OCI-LY7 (cell line): ENCODE results near the gene GNPDA2. TPM values are rescaled to one million over a fixed set of nuclear protein-coding genes. Genes with fewer than 3 reads are reported as not detected.

Experiments used
- BruUV-seq: library from RNA; stranded (reverse); fragments of 400-500 nt; replicated peaks from 2 replicates; lab custom pipeline; 2021; lab: Mats Ljungman, UMichigan
- CTCF ChIA-PET: fragments of 300-600 bp; sonication (Branson Sonifier 250); formaldehyde crosslinking; loops from one replicate; lab custom pipeline; 2022; ENCODE audit warnings: antibody characterized with exemption; ENCODE audit not compliant: unreplicated experiment; lab: Charles Lee
- POLR2A ChIA-PET: fragments of 300-600 bp; sonication (Branson Sonifier 250); formaldehyde crosslinking; loops from one replicate; lab custom pipeline; 2022; ENCODE audit warnings: antibody characterized with exemption; lab: Charles Lee
- DNase-seq: peaks from one replicate; pipeline ENCODE4 v3.0.0-alpha.2; 2015; ENCODE audit warnings: low spot score
- H2AFZ ChIP-seq: fragments of 200-600 bp; sonication (generic), shearing (Covaris generic); 2 replicates; pipeline ENCODE4 v1.6.1; 2014; ENCODE audit warnings: mild to moderate bottlenecking, antibody characterized with exemption, low read length, moderate library complexity
- H3K27ac ChIP-seq: fragments of 200-600 bp; sonication (generic); 2 replicates; pipeline ENCODE4 v1.5.1; 2014; ENCODE audit warnings: mixed run types, low read depth, mild to moderate bottlenecking, moderate library complexity, low read length, inconsistent platforms; ENCODE audit not compliant: poor library complexity, severe bottlenecking
- H3K36me3 ChIP-seq: fragments of 200-600 bp; sonication (generic); 2 replicates; pipeline ENCODE4 v1.6.1; 2014; ENCODE audit warnings: mild to moderate bottlenecking, antibody characterized with exemption, low read length, moderate library complexity, mixed read lengths; ENCODE audit not compliant: insufficient read depth
- H3K4me1 ChIP-seq: fragments of 200-600 bp; sonication (generic); 2 replicates; pipeline ENCODE4 v1.5.1; 2014; ENCODE audit warnings: mild to moderate bottlenecking, low read length; ENCODE audit not compliant: insufficient read depth, poor library complexity, severe bottlenecking
- H3K4me2 ChIP-seq: fragments of 200-600 bp; sonication (generic); 2 replicates; pipeline ENCODE4 v1.6.1; 2014; ENCODE audit warnings: mild to moderate bottlenecking, low read length
- H3K4me3 ChIP-seq: fragments of 200-600 bp; sonication (generic); 2 replicates; pipeline ENCODE4 v1.5.1; 2014; ENCODE audit warnings: mild to moderate bottlenecking, low read depth, low read length; ENCODE audit not compliant: poor library complexity, severe bottlenecking
- H3K79me2 ChIP-seq: fragments of 200-600 bp; sonication (generic); 2 replicates; pipeline ENCODE4 v1.6.1; 2016; ENCODE audit warnings: low read depth, mild to moderate bottlenecking, low read length, moderate library complexity, mixed read lengths; ENCODE audit not compliant: insufficient read depth
- H3K9me2 ChIP-seq: fragments of 200-600 bp; sonication (generic); 2 replicates; pipeline ENCODE4 v1.6.1; 2016; ENCODE audit warnings: mild to moderate bottlenecking, low read length, mixed read lengths; ENCODE audit not compliant: insufficient read depth
- H3K9me3 ChIP-seq: fragments of 200-600 bp; sonication (generic); 2 replicates; pipeline ENCODE4 v1.6.1; 2014; ENCODE audit warnings: mild to moderate bottlenecking, mixed run types, low read length, mixed read lengths
- H4K20me1 ChIP-seq: fragments of 200-600 bp; sonication (generic); 2 replicates; pipeline ENCODE4 v1.6.1; 2014; ENCODE audit warnings: mild to moderate bottlenecking, antibody characterized with exemption, low read length, moderate library complexity, mixed read lengths; ENCODE audit not compliant: insufficient read depth
- CTCF ChIP-seq: fragments of 200-600 bp; sonication (generic); conservative IDR thresholded peaks from 2 replicates; pipeline ENCODE4 v1.5.1; 2014; ENCODE audit warnings: mild to moderate bottlenecking, antibody characterized with exemption, low read length, moderate library complexity, mixed read lengths
- EZH2phosphoT487 ChIP-seq: fragments of 200-600 bp; sonication (generic); IDR thresholded peaks from 2 replicates; pipeline ENCODE4 v1.6.1; 2018; ENCODE audit warnings: low read depth, borderline replicate concordance, mild to moderate bottlenecking, mixed run types, antibody characterized with exemption, low read length, moderate library complexity, mixed read lengths
- intact Hi-C: fragments of 100-400 bp; cut with micrococcal nuclease; formaldehyde crosslinking; loops from one replicate; pipeline ENCODE4 v1.10.0; 2022; ENCODE audit not compliant: unreplicated experiment
- total RNA-seq, 2 experiments: library from RNA; depleted of rRNA in 1 of 2; stranded (reverse); fragments of >200 nt in 1 of 2; shearing (Covaris generic) in 1 of 2; gene quantifications; 2 replicates each; pipeline ENCODE4 v1.2.3, GENCODE V29; 2014 to 2022

The GNPDA2 gene
- total RNA-seq, 2 experiments from 2014 or later, result 10.1 to 12.1 TPM

- H4K20me1 ChIP-seq, result no peaks in the 10 kb centered on the region
- ChIA-PET POLR2A (interaction anchor here (1.1 to 3.2 kb wide), 2 partner anchors 10 to 15 kb away, joined by 3 to 16 read pairs; partner anchors contain the start of gene GUF1), CTCF (no interaction called here)
- no peak overlapping the region for H3K4me2 ChIP-seq
- no peak for TF ChIP-seq EZH2phosphoT487
- TF ChIP-seq CTCF, result no peak
- no peak for DNase-seq
- H3K9me3 ChIP-seq, result no peaks in the 10 kb centered on the region
- intact Hi-C loops, result no loop called here
- no peaks in the 10 kb centered on the region for H3K36me3 ChIP-seq
- H3K4me1 ChIP-seq, result no peaks in the 10 kb centered on the region
- no peak overlapping the region for H3K4me3 ChIP-seq
- no peaks in the 10 kb centered on the region for H3K79me2 ChIP-seq
- BruUV-seq, result no TSS peak
- no peaks in the 10 kb centered on the region for H3K9me2 ChIP-seq
- H3K27ac ChIP-seq, result no peak overlapping the region
- no peak overlapping the region for H2AFZ ChIP-seq
These were observed 57.8 kb downstream of the GNPDA2 start for GRCh38 chr4:44668526-44668925.

- no peaks in the 10 kb centered on the region for H3K9me2 ChIP-seq
- H3K4me3 ChIP-seq, result no peak overlapping the region
- BruUV-seq, result no TSS peak
- TF ChIP-seq EZH2phosphoT487, result no peak
- TF ChIP-seq CTCF, result no peak
- no peaks in the 10 kb centered on the region for H3K4me1 ChIP-seq
- no peak for DNase-seq
- no peaks in the 10 kb centered on the region for H3K36me3 ChIP-seq
- H3K4me2 ChIP-seq, result no peak overlapping the region
- intact Hi-C loops, result no loop called here
- H4K20me1 ChIP-seq, result no peaks in the 10 kb centered on the region
- no peaks in the 10 kb centered on the region for H3K9me3 ChIP-seq
- CTCF ChIA-PET, result no interaction called here
- no peak overlapping the region for H2AFZ ChIP-seq
- no peak overlapping the region for H3K27ac ChIP-seq
- POLR2A ChIA-PET, result no interaction called here
- H3K79me2 ChIP-seq, result no peaks in the 10 kb centered on the region
These were observed 62.7 kb downstream of the GNPDA2 start for GRCh38 chr4:44663539-44664263.

GRCh38 chr4:44662623-44663005 lies 63.7 kb downstream of the GNPDA2 start:
- TF ChIP-seq EZH2phosphoT487, result no peak
- no peak for TF ChIP-seq CTCF
- Histone ChIP-seq H3K79me2 (no peaks in the 10 kb centered on the region), H3K9me2 (no peaks in the 10 kb centered on the region), H3K36me3 (no peaks in the 10 kb centered on the region), H3K4me2 (no peak overlapping the region), H2AFZ (no peak overlapping the region), H3K4me1 (no peaks in the 10 kb centered on the region), H3K27ac (no peak overlapping the region), H3K4me3 (no peak overlapping the region), H3K9me3 (no peaks in the 10 kb centered on the region), H4K20me1 (no peaks in the 10 kb centered on the region)
- POLR2A ChIA-PET, result no interaction called here
- CTCF ChIA-PET, result no interaction called here
- no TSS peak for BruUV-seq
- DNase-seq, result no peak
- intact Hi-C loops, result no loop called here
